ENCODE results near the gene MED13. TPM values are rescaled to one million over a fixed set of nuclear protein-coding genes. Genes with fewer than 3 reads are reported as not detected.

The MED13 gene
- total and polyA plus RNA-seq, 9 of the 15 experiments (the other 6 are each of a cell fraction or from before 2014, with no cell fraction given), result 5.4 to 48.4 (median 28.2) TPM

- no peak overlapping the region for H3K4me2 ChIP-seq (ENCODE audit: insufficient read depth, low read length)
- intact Hi-C loops (cut with micrococcal nuclease) (no loop called here), in situ Hi-C loops (cut with MboI) (no loop called here)
- no peaks in the 10 kb centered on the region for H3K79me2 ChIP-seq (ENCODE audit: control insufficient read depth, insufficient read depth, low read length)
- ATAC-seq, result no peak
- no TSS peak for BruUV-seq (replicated peaks)
- H3K9ac ChIP-seq (ENCODE audit: insufficient read depth in 1 of 2, low read depth in 2 of 2, low read length in 2 of 2), result no peak overlapping the region
- no peak overlapping the region for H3K27ac ChIP-seq (ENCODE audit: extremely low read depth, low read depth, low read length)
- ChIA-PET CTCF (ENCODE audit: low intra/inter-chr PET ratio) (no interaction called here), POLR2A (interaction anchor here (1.0 kb wide), 1 partner anchor 11 kb away, joined by 3 read pairs; no protein-coding TSS in a partner anchor)
- FAIRE-seq, result no peak
- no peaks in the 10 kb centered on the region for H4K20me1 ChIP-seq (replicated peaks; ENCODE audit: control insufficient read depth, insufficient read depth, low read length)
- H2AFZ ChIP-seq (ENCODE audit: low read depth, low read length), result no peak overlapping the region
- no peaks in the 10 kb centered on the region for H3K36me3 ChIP-seq (ENCODE audit: control insufficient read depth, insufficient read depth, low read length)
- TF ChIP-seq NRF1 (conservative IDR thresholded peaks at IDR 0.05 in 1 of 2, IDR thresholded peaks at IDR 0.05 in 1 of 2), result no peak
- TF ChIP-seq ZNF212 (CRISPR knock-in tag; IDR thresholded peaks at IDR 0.05), result no peak
- TF ChIP-seq ZKSCAN8 (CRISPR knock-in tag; IDR thresholded peaks at IDR 0.05), result no peak
- no peak for TF ChIP-seq SIN3B (IDR thresholded peaks at IDR 0.05; ENCODE audit: low read depth)
- TF ChIP-seq ETS2 (tag; IDR thresholded peaks at IDR 0.05; ENCODE audit: borderline replicate concordance, poor library complexity, severe bottlenecking), result no peak
- TF ChIP-seq, protein P1, sequence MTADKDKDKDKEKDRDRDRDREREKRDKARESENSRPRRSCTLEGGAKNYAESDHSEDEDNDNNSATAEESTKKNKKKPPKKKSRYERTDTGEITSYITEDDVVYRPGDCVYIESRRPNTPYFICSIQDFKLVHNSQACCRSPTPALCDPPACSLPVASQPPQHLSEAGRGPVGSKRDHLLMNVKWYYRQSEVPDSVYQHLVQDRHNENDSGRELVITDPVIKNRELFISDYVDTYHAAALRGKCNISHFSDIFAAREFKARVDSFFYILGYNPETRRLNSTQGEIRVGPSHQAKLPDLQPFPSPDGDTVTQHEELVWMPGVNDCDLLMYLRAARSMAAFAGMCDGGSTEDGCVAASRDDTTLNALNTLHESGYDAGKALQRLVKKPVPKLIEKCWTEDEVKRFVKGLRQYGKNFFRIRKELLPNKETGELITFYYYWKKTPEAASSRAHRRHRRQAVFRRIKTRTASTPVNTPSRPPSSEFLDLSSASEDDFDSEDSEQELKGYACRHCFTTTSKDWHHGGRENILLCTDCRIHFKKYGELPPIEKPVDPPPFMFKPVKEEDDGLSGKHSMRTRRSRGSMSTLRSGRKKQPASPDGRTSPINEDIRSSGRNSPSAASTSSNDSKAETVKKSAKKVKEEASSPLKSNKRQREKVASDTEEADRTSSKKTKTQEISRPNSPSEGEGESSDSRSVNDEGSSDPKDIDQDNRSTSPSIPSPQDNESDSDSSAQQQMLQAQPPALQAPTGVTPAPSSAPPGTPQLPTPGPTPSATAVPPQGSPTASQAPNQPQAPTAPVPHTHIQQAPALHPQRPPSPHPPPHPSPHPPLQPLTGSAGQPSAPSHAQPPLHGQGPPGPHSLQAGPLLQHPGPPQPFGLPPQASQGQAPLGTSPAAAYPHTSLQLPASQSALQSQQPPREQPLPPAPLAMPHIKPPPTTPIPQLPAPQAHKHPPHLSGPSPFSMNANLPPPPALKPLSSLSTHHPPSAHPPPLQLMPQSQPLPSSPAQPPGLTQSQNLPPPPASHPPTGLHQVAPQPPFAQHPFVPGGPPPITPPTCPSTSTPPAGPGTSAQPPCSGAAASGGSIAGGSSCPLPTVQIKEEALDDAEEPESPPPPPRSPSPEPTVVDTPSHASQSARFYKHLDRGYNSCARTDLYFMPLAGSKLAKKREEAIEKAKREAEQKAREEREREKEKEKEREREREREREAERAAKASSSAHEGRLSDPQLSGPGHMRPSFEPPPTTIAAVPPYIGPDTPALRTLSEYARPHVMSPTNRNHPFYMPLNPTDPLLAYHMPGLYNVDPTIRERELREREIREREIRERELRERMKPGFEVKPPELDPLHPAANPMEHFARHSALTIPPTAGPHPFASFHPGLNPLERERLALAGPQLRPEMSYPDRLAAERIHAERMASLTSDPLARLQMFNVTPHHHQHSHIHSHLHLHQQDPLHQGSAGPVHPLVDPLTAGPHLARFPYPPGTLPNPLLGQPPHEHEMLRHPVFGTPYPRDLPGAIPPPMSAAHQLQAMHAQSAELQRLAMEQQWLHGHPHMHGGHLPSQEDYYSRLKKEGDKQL (CRISPR knock-in tag; IDR thresholded peaks at IDR 0.05; ENCODE audit: borderline replicate concordance), result no peak
- TF ChIP-seq ZNF780A (CRISPR knock-in tag; IDR thresholded peaks at IDR 0.05), result no peak
- no peak overlapping the region for H3K4me3 ChIP-seq
- WGBS (ENCODE audit: insufficient coverage, low coverage, missing lambda C conversion rate), result 65% methylated on average over 7 of the region's 7 CpGs
- no peaks in the 10 kb centered on the region for H3K9me3 ChIP-seq (replicated peaks; ENCODE audit: control insufficient read depth, insufficient read depth, low read depth, low read length)
- H3K9me1 ChIP-seq (ENCODE audit: control insufficient read depth, insufficient read depth, low read length), result no peaks in the 10 kb centered on the region
- peaks cover 2 to 14% of the 10 kb centered on the region in 2 experiments; a peak in 2 of 5 replicates for H3K4me1 ChIP-seq (replicated peaks in 1 of 2; ENCODE audit: control insufficient read depth in 2 of 2, insufficient read depth in 2 of 2, low read length in 2 of 2)
- no peaks in the 10 kb centered on the region for H3K27me3 ChIP-seq (ENCODE audit: control insufficient read depth in 2 of 2, insufficient read depth in 2 of 2, low read length in 2 of 2)
- no peak for DNase-seq (ENCODE audit: extremely low read depth in 1 of 4, low spot score in 3 of 4)
Observed at GRCh38 chr17:62090021-62090824, 25.1 kb upstream of the MED13 start.
